Stimulated activated CD8-positive, alpha-beta memory T cell treated with anti-CD3 and anti-CD28 coated beads, Interleukin-15, amount 100 ng/mL, for 24 hours (primary cell): ENCODE results near the gene SMIM45.

ENCODE experiments used
- DNase-seq: peaks from one replicate; pipeline ENCODE4 v3.0.0-alpha.2; 2020; ENCODE audit warnings: low read depth

SMIM45 gene

GRCh38 chr22:42001706-42002105 is 49.8 kb downstream of the SMIM45 start:
- DNase-seq = no peak

- no peak for DNase-seq
Observed at GRCh38 chr22:42007922-42008321, 56.0 kb downstream of the SMIM45 start.
